ENCODE results near the gene CENPX.

Gene CENPX

GRCh38 chr17:82022310-82022980 lies at the start of gene CENPX:
Gene CENPX (minus strand): TSS chr17:82022878. CDS start chr17:82022861, 17 bp downstream.
- DNase-seq (ENCODE audit: low read depth): no peak

GRCh38 chr17:82070611-82071010 lies 47.9 kb upstream of the CENPX start:
- DNase-seq (ENCODE audit: low read depth): no peak

GRCh38 chr17:82065638-82066303 lies 43.1 kb upstream of the CENPX start, which contains the start of gene DUS1L:
Gene DUS1L (minus strand): TSS chr17:82065804. CDS start chr17:82065059, 745 bp downstream.
- peak; percentile 50 for DNase-seq (ENCODE audit: low read depth)

- no peak for DNase-seq (ENCODE audit: low read depth)
Measured at GRCh38 chr17:82065193-82065637, 42.5 kb upstream of the CENPX start.

GRCh38 chr17:82064433-82065192 lies 41.9 kb upstream of the CENPX start:
- no peak for DNase-seq (ENCODE audit: low read depth)

GRCh38 chr17:82063424-82064415 lies 41.0 kb upstream of the CENPX start:
- no peak for DNase-seq (ENCODE audit: low read depth)

GRCh38 chr17:82062984-82063368 lies 40.3 kb upstream of the CENPX start:
- DNase-seq (ENCODE audit: low read depth): no peak

- no peak for DNase-seq (ENCODE audit: low read depth)
Measured at GRCh38 chr17:82062076-82062983, 39.7 kb upstream of the CENPX start.

- no peak for DNase-seq (ENCODE audit: low read depth)
Measured at GRCh38 chr17:82061047-82061925, 38.6 kb upstream of the CENPX start.

GRCh38 chr17:82060614-82061013 lies 37.9 kb upstream of the CENPX start:
- DNase-seq (ENCODE audit: low read depth): no peak

GRCh38 chr17:82060001-82060380 lies 37.3 kb upstream of the CENPX start:
- DNase-seq (ENCODE audit: low read depth): no peak

GRCh38 chr17:82059272-82060000 lies 36.8 kb upstream of the CENPX start:
- DNase-seq (ENCODE audit: low read depth): no peak

GRCh38 chr17:82058855-82059249 lies 36.2 kb upstream of the CENPX start:
- DNase-seq (ENCODE audit: low read depth): no peak

- DNase-seq (ENCODE audit: low read depth): no peak
Measured at GRCh38 chr17:82058230-82058854, 35.7 kb upstream of the CENPX start.

GRCh38 chr17:82056729-82057621 lies 34.3 kb upstream of the CENPX start:
- no peak for DNase-seq (ENCODE audit: low read depth)

GRCh38 chr17:82055965-82056728 lies 33.5 kb upstream of the CENPX start:
- DNase-seq (ENCODE audit: low read depth): no peak

All from activated gamma-delta T cell treated with anti-CD3 and anti-CD28 coated beads, Interleukin-2, amount 50 U/mL, for 16 hours (primary cell).